Measurements from ENCODE around the gene CHST9. TPM values are rescaled to one million over a fixed set of nuclear protein-coding genes. Genes with fewer than 3 reads are reported as not detected.

Gene CHST9
- total RNA-seq, 1 donor from 2014 or later = 0.49 TPM

- Mint-ChIP-seq H3K4me1 (peaks cover 51% of the 10 kb centered on the region), H3K27me3 (ENCODE audit: low read depth) (no peaks in the 10 kb centered on the region), H3K27ac (ENCODE audit: unreplicated experiment) (no peak overlapping the region), H3K36me3 (ENCODE audit: low read depth) (no peaks in the 10 kb centered on the region), H3K9me3 (no peaks in the 10 kb centered on the region), H3K4me3 (no peak overlapping the region)
- no peak for DNase-seq (ENCODE audit: low read depth, low spot score)
- TF ChIP-seq CTCF (conservative IDR thresholded peaks at IDR 0.05) = no peak
Measured at GRCh38 chr18:26961839-26962238, 223.3 kb downstream of the CHST9 start.

GRCh38 chr18:26960911-26961310 lies 224.2 kb downstream of the CHST9 start:
- Mint-ChIP-seq H3K4me1 (peaks cover 50% of the 10 kb centered on the region), H3K27me3 (ENCODE audit: low read depth) (no peaks in the 10 kb centered on the region), H3K9me3 (no peaks in the 10 kb centered on the region), H3K4me3 (no peak overlapping the region), H3K27ac (ENCODE audit: unreplicated experiment) (no peak overlapping the region), H3K36me3 (ENCODE audit: low read depth) (no peaks in the 10 kb centered on the region)
- no peak for TF ChIP-seq CTCF (conservative IDR thresholded peaks at IDR 0.05)
- no peak for DNase-seq (ENCODE audit: low read depth, low spot score)

- Mint-ChIP-seq H3K27ac (ENCODE audit: unreplicated experiment) (peak overlapping the region; percentile 78), H3K4me3 (no peak overlapping the region), H3K4me1 (peaks cover 32% of the 10 kb centered on the region), H3K36me3 (ENCODE audit: low read depth) (peaks cover 3% of the 10 kb centered on the region), H3K9me3 (peaks cover 3% of the 10 kb centered on the region), H3K27me3 (ENCODE audit: low read depth) (no peaks in the 10 kb centered on the region)
- TF ChIP-seq CTCF (conservative IDR thresholded peaks at IDR 0.05) = no peak
- peak; percentile 12 for DNase-seq (ENCODE audit: low read depth, low spot score)
Measured at GRCh38 chr18:26956863-26957262, 228.2 kb downstream of the CHST9 start.

GRCh38 chr18:26948703-26949102 lies 236.4 kb downstream of the CHST9 start:
- Mint-ChIP-seq H3K27ac (ENCODE audit: unreplicated experiment) (peak overlapping the region; percentile 39), H3K36me3 (ENCODE audit: low read depth) (peaks cover 4% of the 10 kb centered on the region), H3K9me3 (peaks cover 2% of the 10 kb centered on the region), H3K4me1 (peaks cover 11% of the 10 kb centered on the region), H3K4me3 (no peak overlapping the region), H3K27me3 (ENCODE audit: low read depth) (no peaks in the 10 kb centered on the region)
- TF ChIP-seq CTCF (conservative IDR thresholded peaks at IDR 0.05) = no peak
- no peak for DNase-seq (ENCODE audit: low read depth, low spot score)

GRCh38 chr18:26943906-26944305 lies 241.2 kb downstream of the CHST9 start:
- no peak for DNase-seq (ENCODE audit: low read depth, low spot score)
- Mint-ChIP-seq H3K4me3 (no peak overlapping the region), H3K36me3 (ENCODE audit: low read depth) (peaks cover 4% of the 10 kb centered on the region)

More at GRCh38 chr18:26943906-26944305, 241.2 kb downstream of the CHST9 start:
- Mint-ChIP-seq H3K4me1 (peaks cover under 1% of the 10 kb centered on the region), H3K9me3 (peaks cover 4% of the 10 kb centered on the region), H3K27ac (ENCODE audit: unreplicated experiment) (no peak overlapping the region), H3K27me3 (ENCODE audit: low read depth) (no peaks in the 10 kb centered on the region)
- TF ChIP-seq CTCF (conservative IDR thresholded peaks at IDR 0.05) = no peak

Measured in neural crest cell (in vitro differentiated cells).